Keratinocyte (primary cell): ENCODE results near the gene SSBP2.

Experiments used
- EZH2 ChIP-seq: IDR thresholded peaks from one replicate; pipeline ENCODE4 v1.6.1; 2012; ENCODE audit warnings: inconsistent platforms, mild to moderate bottlenecking, low read length, moderate library complexity
- TF ChIP-seq, protein P1 (sequence below), 3 experiments: IDR thresholded peaks in 1 of 3; conservative IDR thresholded peaks in 1 of 3; optimal IDR thresholded peaks in 1 of 3; 2 replicates in 2 of 3; 3 replicates in 1 of 3; pipeline versions ENCODE3 to v1.5.1; 2011; ENCODE audit warnings: low read length in 3 of 3, mild to moderate bottlenecking in 3 of 3, moderate library complexity in 2 of 3, control low read depth in 1 of 3, inconsistent platforms in 1 of 3; ENCODE audit not compliant: insufficient read depth in 2 of 3; ENCODE audit errors: extremely low read depth in 1 of 3

DNA sequence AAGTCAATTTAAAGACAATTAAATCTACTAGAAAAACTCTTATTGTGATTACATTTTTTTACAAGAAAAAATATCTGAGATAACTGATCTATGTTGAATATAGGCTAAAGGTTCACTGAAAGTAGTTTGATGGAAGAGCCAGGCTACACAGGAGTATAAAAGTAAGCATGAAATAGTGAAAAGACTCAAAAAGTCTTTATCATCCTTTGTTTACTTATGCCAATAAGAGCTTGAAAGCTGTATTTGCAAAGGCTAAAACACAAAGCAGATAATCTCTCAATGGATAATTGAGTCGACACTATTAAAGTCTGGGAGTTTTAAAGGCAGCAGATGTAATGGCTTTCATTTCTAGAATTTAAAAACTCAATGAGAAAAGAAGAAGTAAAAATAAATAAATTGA lies 42.0 kb downstream of the SSBP2 start:
- TF ChIP-seq, protein P1, sequence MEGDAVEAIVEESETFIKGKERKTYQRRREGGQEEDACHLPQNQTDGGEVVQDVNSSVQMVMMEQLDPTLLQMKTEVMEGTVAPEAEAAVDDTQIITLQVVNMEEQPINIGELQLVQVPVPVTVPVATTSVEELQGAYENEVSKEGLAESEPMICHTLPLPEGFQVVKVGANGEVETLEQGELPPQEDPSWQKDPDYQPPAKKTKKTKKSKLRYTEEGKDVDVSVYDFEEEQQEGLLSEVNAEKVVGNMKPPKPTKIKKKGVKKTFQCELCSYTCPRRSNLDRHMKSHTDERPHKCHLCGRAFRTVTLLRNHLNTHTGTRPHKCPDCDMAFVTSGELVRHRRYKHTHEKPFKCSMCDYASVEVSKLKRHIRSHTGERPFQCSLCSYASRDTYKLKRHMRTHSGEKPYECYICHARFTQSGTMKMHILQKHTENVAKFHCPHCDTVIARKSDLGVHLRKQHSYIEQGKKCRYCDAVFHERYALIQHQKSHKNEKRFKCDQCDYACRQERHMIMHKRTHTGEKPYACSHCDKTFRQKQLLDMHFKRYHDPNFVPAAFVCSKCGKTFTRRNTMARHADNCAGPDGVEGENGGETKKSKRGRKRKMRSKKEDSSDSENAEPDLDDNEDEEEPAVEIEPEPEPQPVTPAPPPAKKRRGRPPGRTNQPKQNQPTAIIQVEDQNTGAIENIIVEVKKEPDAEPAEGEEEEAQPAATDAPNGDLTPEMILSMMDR (optimal IDR thresholded peaks at IDR 0.05 in 1 of 3, IDR thresholded peaks at IDR 0.05 in 1 of 3, conservative IDR thresholded peaks at IDR 0.05 in 1 of 3; ENCODE audit: extremely low read depth in 1 of 3, insufficient read depth in 2 of 3, low read length in 3 of 3): no peak
- no peak for TF ChIP-seq EZH2
